Neural progenitor cell (in vitro differentiated cells): ENCODE measurements around the gene GTPBP6.

ENCODE experiments used
- CTCF ChIP-seq: fragments of 200-600 bp; sonication (generic); IDR thresholded peaks from 2 replicates; pipeline ENCODE4 v1.5.1; 2017; ENCODE audit warnings: antibody characterized with exemption, mild to moderate bottlenecking
- EZH2 ChIP-seq: fragments of 200-600 bp; sonication (generic); IDR thresholded peaks from 2 replicates; pipeline ENCODE4 v1.6.1; 2017; ENCODE audit warnings: antibody characterized with exemption, mild to moderate bottlenecking, moderate library complexity
- EZH2phosphoT487 ChIP-seq: fragments of 200-600 bp; sonication (generic); IDR thresholded peaks from 2 replicates; pipeline ENCODE4 v1.6.1; 2017; ENCODE audit warnings: antibody characterized with exemption

- TF ChIP-seq CTCF (no peak), EZH2 (no peak), EZH2phosphoT487 (no peak)
These were observed 30.6 kb upstream of the GTPBP6 start for GRCh38 chrX:349196-349595.
